H1 (cell line): ENCODE results near the gene CCDC89. TPM values are rescaled to one million over a fixed set of nuclear protein-coding genes. Genes with fewer than 3 reads are reported as not detected.

Source experiments
- CTCF ChIA-PET: fragments of 300-600 bp; sonication (Branson Sonifier 250); formaldehyde crosslinking; loops from one replicate; lab custom pipeline; 2021; ENCODE audit not compliant: partially characterized antibody; lab: Charles Lee
- POLR2A ChIA-PET: fragments of 300-600 bp; sonication (Branson Sonifier 250); formaldehyde crosslinking; loops from one replicate; lab custom pipeline; 2021; ENCODE audit warnings: inconsistent platforms; ENCODE audit not compliant: partially characterized antibody; lab: Charles Lee
- DNase-seq, 2 experiments: peaks; one replicate each; pipeline versions ENCODE4 v3.0.0 to v3.0.0-alpha.2; 2010 to 2022; ENCODE audit warnings: low spot score in 2 of 2, low read depth in 1 of 2, mixed read lengths in 1 of 2
- FAIRE-seq: peaks from 2 replicates; lab custom pipeline; 2011; peaks lifted over from hg19 to GRCh38; lab: Jason Lieb, UNC
- H2AFZ ChIP-seq: 2 replicates; pipeline ENCODE4 v1.8.1; 2012; ENCODE audit warnings: low read length, inconsistent platforms
- H2AK5ac ChIP-seq: 2 replicates; pipeline ENCODE4 v1.6.1; 2013; ENCODE audit warnings: low read depth, low read length
- H2BK120ac ChIP-seq: replicated peaks from 2 replicates; pipeline ENCODE3; 2013; ENCODE audit warnings: low read depth, low read length, inconsistent platforms
- H2BK12ac ChIP-seq: 2 replicates; pipeline ENCODE4 v1.6.1; 2013; ENCODE audit warnings: low read depth, low read length
- H2BK15ac ChIP-seq: 2 replicates; pipeline ENCODE4 v1.6.1; 2013; ENCODE audit warnings: low read length
- H2BK20ac ChIP-seq: 2 replicates; pipeline ENCODE4 v1.6.1; 2013; ENCODE audit warnings: low read length
- H2BK5ac ChIP-seq: 2 replicates; pipeline ENCODE4 v1.6.1; 2013; ENCODE audit warnings: low read depth, low read length
- H3K14ac ChIP-seq: 2 replicates; pipeline ENCODE4 v1.6.1; 2013; ENCODE audit warnings: inconsistent platforms; ENCODE audit not compliant: insufficient read length
- H3K18ac ChIP-seq: 2 replicates; pipeline ENCODE4 v1.6.1; 2013; ENCODE audit warnings: low read length; ENCODE audit errors: extremely low read depth
- H3K23ac ChIP-seq: 2 replicates; pipeline ENCODE4 v1.6.1; 2013; ENCODE audit warnings: inconsistent platforms; ENCODE audit not compliant: insufficient read length
- H3K23me2 ChIP-seq: 2 replicates; pipeline ENCODE4 v1.6.1; 2013; ENCODE audit warnings: low read depth, low read length
- H3K27ac ChIP-seq: 2 replicates; pipeline ENCODE4 v1.6.1; 2011; ENCODE audit warnings: low read depth, low read length, inconsistent platforms
- H3K27me3 ChIP-seq, 4 experiments: replicated peaks in 1 of 4; 1 replicate in 1 of 4; 2 replicates in 3 of 4; pipeline versions ENCODE4 v1.6.1 to v1.8.1; 2011 to 2013; ENCODE audit warnings: low read length in 3 of 4, mild to moderate bottlenecking in 3 of 4, inconsistent platforms in 2 of 4, mixed read lengths in 2 of 4, moderate library complexity in 1 of 4; ENCODE audit not compliant: control insufficient read depth in 3 of 4, insufficient read depth in 3 of 4; ENCODE audit errors: extremely low read depth in 1 of 4
- H3K36me3 ChIP-seq, 4 experiments: 2 replicates each; pipeline versions ENCODE4 v1.6.1 to v1.8.1; 2011 to 2013; ENCODE audit warnings: mild to moderate bottlenecking in 4 of 4, low read length in 3 of 4, moderate library complexity in 2 of 4, control low read depth in 1 of 4, inconsistent platforms in 1 of 4; ENCODE audit not compliant: insufficient read depth in 4 of 4, control insufficient read depth in 2 of 4
- H3K4ac ChIP-seq: replicated peaks from 2 replicates; pipeline ENCODE3; 2013; ENCODE audit warnings: low read length, low read depth, mixed read lengths, inconsistent platforms; ENCODE audit not compliant: insufficient read length
- H3K4me1 ChIP-seq, 4 experiments: replicated peaks in 1 of 4; 1 replicate in 1 of 4; 2 replicates in 3 of 4; pipeline versions ENCODE4 v1.6.1 to v1.8.1; 2011 to 2013; ENCODE audit warnings: low read length in 3 of 4, inconsistent platforms in 2 of 4, mixed read lengths in 1 of 4; ENCODE audit not compliant: insufficient read depth in 4 of 4, control insufficient read depth in 3 of 4
- H3K4me2 ChIP-seq, 2 experiments: 2 replicates each; pipeline versions ENCODE4 v1.6.1 to v1.8.1; 2011 to 2013; ENCODE audit warnings: low read depth in 2 of 2, low read length in 2 of 2, control low read depth in 1 of 2, inconsistent platforms in 1 of 2, mild to moderate bottlenecking in 1 of 2; ENCODE audit not compliant: insufficient read depth in 1 of 2
- H3K4me3 ChIP-seq, 4 experiments: fragments of 200-600, 300-600 bp in 1 of 4; sonication (generic), shearing (Covaris generic), sonication (Bioruptor Twin) in 1 of 4; 2 replicates each; pipeline versions ENCODE4 v1.5.1 to v1.8.1; 2011 to 2016; ENCODE audit warnings: low read length in 4 of 4, low read depth in 3 of 4, control low read depth in 2 of 4, inconsistent platforms in 2 of 4, mild to moderate bottlenecking in 2 of 4, mixed read lengths in 1 of 4, moderate library complexity in 1 of 4; ENCODE audit not compliant: insufficient read depth in 2 of 4; ENCODE audit errors: extremely low read depth in 1 of 4
- H3K56ac ChIP-seq: replicated peaks from 2 replicates; pipeline ENCODE3; 2013; ENCODE audit warnings: low read depth, mild to moderate bottlenecking, mixed read lengths, low read length, inconsistent platforms; ENCODE audit not compliant: insufficient read length
- H3K79me1 ChIP-seq: 2 replicates; pipeline ENCODE4 v1.6.1; 2013; ENCODE audit warnings: low read depth, low read length, control low read depth
- H3K79me2 ChIP-seq, 2 experiments: 2 replicates each; pipeline versions ENCODE4 v1.6.1 to v1.8.1; 2012 to 2013; ENCODE audit warnings: low read length in 2 of 2, mild to moderate bottlenecking in 2 of 2, inconsistent platforms in 1 of 2; ENCODE audit not compliant: insufficient read depth in 2 of 2, control insufficient read depth in 1 of 2
- H3K9ac ChIP-seq, 4 experiments: replicated peaks in 1 of 4; 1 replicate in 1 of 4; 2 replicates in 3 of 4; pipeline versions ENCODE4 v1.6.1 to v1.8.1; 2011 to 2013; ENCODE audit warnings: low read depth in 3 of 4, low read length in 3 of 4, control low read depth in 2 of 4, mild to moderate bottlenecking in 2 of 4, moderate library complexity in 2 of 4, inconsistent platforms in 1 of 4; ENCODE audit errors: extremely low read depth in 1 of 4
- H3K9me3 ChIP-seq, 2 experiments: 2 replicates each; pipeline versions ENCODE4 v1.6.1 to v1.8.1; 2012 to 2013; ENCODE audit warnings: mild to moderate bottlenecking in 2 of 2, moderate library complexity in 2 of 2, control low read depth in 1 of 2, inconsistent platforms in 1 of 2, low read depth in 1 of 2, low read length in 1 of 2, mixed read lengths in 1 of 2; ENCODE audit not compliant: insufficient read depth in 2 of 2
- H4K20me1 ChIP-seq, 2 experiments: replicated peaks in 1 of 2; 2 replicates each; pipeline versions ENCODE3 to v1.8.1; 2011 to 2013; ENCODE audit warnings: inconsistent platforms in 2 of 2, low read length in 2 of 2, mild to moderate bottlenecking in 1 of 2; ENCODE audit not compliant: insufficient read depth in 2 of 2, control insufficient read depth in 1 of 2
- H4K5ac ChIP-seq: 2 replicates; pipeline ENCODE4 v1.6.1; 2013; ENCODE audit warnings: low read length, low read depth, mixed read lengths, inconsistent platforms; ENCODE audit not compliant: insufficient read length
- H4K8ac ChIP-seq: 2 replicates; pipeline ENCODE4 v1.8.0; 2013; ENCODE audit warnings: mild to moderate bottlenecking, moderate library complexity, low read length, inconsistent platforms; ENCODE audit not compliant: insufficient read depth; ENCODE audit errors: extremely low read depth
- H4K91ac ChIP-seq: replicated peaks from 2 replicates; pipeline ENCODE3; 2013; ENCODE audit warnings: low read length, mixed read lengths, inconsistent platforms; ENCODE audit not compliant: insufficient read length
- CHD2 ChIP-seq: IDR thresholded peaks from 2 replicates; pipeline ENCODE4 v1.6.1; 2012; ENCODE audit warnings: low read length, improper control_type of control experiment
- CREB1 ChIP-seq: IDR thresholded peaks from 2 replicates; pipeline ENCODE4 v1.6.1; 2012; ENCODE audit warnings: inconsistent platforms
- EP300 ChIP-seq, 2 experiments: IDR thresholded peaks; 1 replicate in 1 of 2; 2 replicates in 1 of 2; pipeline ENCODE4 v1.6.1; 2011 to 2012; ENCODE audit warnings: low read depth in 2 of 2, low read length in 2 of 2, mild to moderate bottlenecking in 2 of 2, borderline replicate concordance in 1 of 2, inconsistent platforms in 1 of 2, moderate library complexity in 1 of 2
- KDM1A ChIP-seq: fragments of 200-600, 300-600 bp; sonication (generic); IDR thresholded peaks from 2 replicates; pipeline ENCODE4 v1.7.1; 2016; ENCODE audit warnings: mild to moderate bottlenecking, low read length, borderline replicate concordance
- RNF2 ChIP-seq: fragments of 200-900, 300-1000 bp; sonication (generic); IDR thresholded peaks from 2 replicates; pipeline ENCODE4 v1.7.1; 2016; ENCODE audit warnings: borderline replicate concordance, low read depth, mild to moderate bottlenecking, antibody characterized with exemption, low read length; ENCODE audit not compliant: poor library complexity, severe bottlenecking; ENCODE audit errors: missing control alignments
- SAP30 ChIP-seq: fragments of 300-600 bp; sonication (generic); IDR thresholded peaks from 2 replicates; pipeline ENCODE4 v1.7.1; 2012; ENCODE audit warnings: low read length, moderate library complexity, mild to moderate bottlenecking, inconsistent platforms; ENCODE audit not compliant: insufficient read depth, insufficient replicate concordance
- SUZ12 ChIP-seq: fragments of 200-600 bp; sonication (generic); IDR thresholded peaks from 2 replicates; pipeline ENCODE4 v1.6.1; 2012; ENCODE audit warnings: mild to moderate bottlenecking, inconsistent platforms, low read length, moderate library complexity, mixed read lengths
- TAF7 ChIP-seq: optimal IDR thresholded peaks from 2 replicates; pipeline ENCODE3; 2011; ENCODE audit warnings: low read depth, mild to moderate bottlenecking, inconsistent platforms, low read length, moderate library complexity, borderline replicate concordance
- TCF12 ChIP-seq: IDR thresholded peaks from 2 replicates; pipeline ENCODE4 v1.6.1; 2011; ENCODE audit warnings: low read depth, mild to moderate bottlenecking, low read length
- WGBS, 2 experiments: shearing (Covaris generic) in 1 of 2; methylation state at CpG; one replicate each; pipeline versions ENCODE4 v1.1.6 to v1.1.7; 2013 to 2015; ENCODE audit warnings: low lambda C conversion rate in 2 of 2, mixed read lengths in 2 of 2, inconsistent platforms in 1 of 2, low coverage in 1 of 2, missing lambda C conversion rate in 1 of 2; ENCODE audit not compliant: insufficient replicate concordance in 2 of 2, insufficient coverage in 1 of 2, insufficient read length in 1 of 2; ENCODE audit errors: extremely low coverage in 1 of 2, missing lambda C conversion rate in 1 of 2; 5-methylcytosine and 5-hydroxymethylcytosine counted together
- polyA plus RNA-seq, 7 experiments: library from polyadenylated mRNA; depleted of rRNA in 3 of 7; stranded (reverse) in 5 of 7; unstranded in 2 of 7; fragments of >200 nt in 5 of 7; fragments of 200-250 nt in 2 of 7; gene quantifications; 1 replicate in 5 of 7; 2 replicates in 1 of 7; 4 replicates in 1 of 7; pipeline versions ENCODE4 v1.2.1 to v1.2.3, GENCODE V29; 2011 to 2013; ENCODE audit warnings: missing spikeins in 2 of 7, mixed read lengths in 2 of 7
- total RNA-seq: library from RNA; stranded (reverse); fragmentation: NEBNext Ultra II Directional; extraction: Animal tissue kit (Norgen Biotek cat#: 25700); gene quantifications from 2 replicates; pipeline ENCODE4 v1.2.1, GENCODE V29; 2021

CCDC89 gene
- total and polyA plus RNA-seq, 2 of the 8 experiments (the other 6 are each of a cell fraction or from before 2014, with no cell fraction given): not detected

DNA sequence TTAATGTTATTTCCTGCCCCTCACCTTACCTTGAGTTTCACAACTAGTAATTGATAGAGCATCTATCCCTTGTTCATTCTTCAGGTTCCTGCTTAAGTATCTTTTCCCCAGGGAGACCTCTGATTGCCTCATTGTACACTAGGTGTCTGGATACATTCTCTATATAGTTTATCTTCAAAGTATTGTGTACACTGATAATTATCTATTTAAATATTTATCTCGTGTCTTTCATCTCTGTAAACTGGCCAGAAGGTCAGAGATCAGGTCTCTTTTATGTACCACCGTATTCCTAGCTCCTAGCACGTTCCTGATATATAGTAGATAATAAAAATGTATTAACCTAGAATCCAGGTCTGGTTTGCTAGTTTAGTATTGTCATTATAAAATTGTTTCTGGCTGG lies 51.2 kb downstream of the CCDC89 start:
- H2BK12ac ChIP-seq: no peak overlapping the region
- no peaks in the 10 kb centered on the region for H3K79me1 ChIP-seq
- H2BK20ac ChIP-seq: no peak overlapping the region
- no peak overlapping the region for H3K27ac ChIP-seq
- no peaks in the 10 kb centered on the region for H3K23me2 ChIP-seq
- H2BK120ac ChIP-seq: no peak overlapping the region
- H3K9me3 ChIP-seq: no peaks in the 10 kb centered on the region
- H4K5ac ChIP-seq: no peak overlapping the region
- H3K23ac ChIP-seq: no peak overlapping the region
- H3K4me2 ChIP-seq: no peak overlapping the region
- no peaks in the 10 kb centered on the region for H4K20me1 ChIP-seq
- no peak overlapping the region for H2BK15ac ChIP-seq
- H3K56ac ChIP-seq: no peak overlapping the region
- TF ChIP-seq EP300 (IDR thresholded peaks at IDR 0.05; ENCODE audit: borderline replicate concordance in 1 of 2, low read depth in 2 of 2, low read length in 2 of 2): no peak
- TF ChIP-seq TAF7: no peak
- no peak for TF ChIP-seq SUZ12
- TF ChIP-seq SAP30: no peak
- TF ChIP-seq RNF2: no peak
- TF ChIP-seq TCF12: no peak
- no peak for TF ChIP-seq CREB1
- TF ChIP-seq KDM1A: no peak
- TF ChIP-seq CHD2: no peak
- no peak overlapping the region for H3K4ac ChIP-seq
- POLR2A ChIA-PET: interaction anchor here (1.4 to 3.5 kb wide), 2 partner anchors 13 to 14 kb away, joined by 5 to 45 read pairs; partner anchors contain the start of gene TMEM126A
- peaks cover 8 to 39% of the 10 kb centered on the region in 2 experiments for H3K79me2 ChIP-seq
- H3K14ac ChIP-seq: no peak overlapping the region
- DNase-seq: no peak
- no peak overlapping the region for H3K4me3 ChIP-seq
- peaks cover 0 to 4% (median 0%) of the 10 kb centered on the region in 4 experiments; a peak in 4 of 7 replicates for H3K4me1 ChIP-seq
- H3K27me3 ChIP-seq: no peaks in the 10 kb centered on the region
- H3K9ac ChIP-seq: no peak overlapping the region
- FAIRE-seq: no peak
- CTCF ChIA-PET: interaction anchor here (0.5 to 1.6 kb wide), 2 partner anchors 13 to 59 kb away, joined by 3 to 4 read pairs; partner anchors contain the start of gene TMEM126A
- 92% methylated on average over 3 of the region's 3 CpGs; no CpG with 5 or more reads in 1 of the 2 experiments for WGBS, 2 experiments
- no peak overlapping the region for H3K18ac ChIP-seq
- H4K91ac ChIP-seq: no peak overlapping the region
- no peak overlapping the region for H4K8ac ChIP-seq
- no peak overlapping the region for H2BK5ac ChIP-seq
- H2AK5ac ChIP-seq: no peak overlapping the region
- H2AFZ ChIP-seq: no peak overlapping the region
- peaks cover 0 to 41% (median 12%) of the 10 kb centered on the region in 4 experiments; a peak in 6 of 8 replicates for H3K36me3 ChIP-seq
